Neural crest cell (in vitro differentiated cells): ENCODE results near the gene BUB3. TPM values are rescaled to one million over a fixed set of nuclear protein-coding genes. Genes with fewer than 3 reads are reported as not detected.
A peak's percentile ranks its signal among the peaks of the same experiment; 100 is the strongest.

ENCODE experiments used
- DNase-seq: peaks from one replicate; pipeline ENCODE4 v3.0.0; 2021; ENCODE audit warnings: low read depth, mixed read lengths, low spot score
- H3K27ac Mint-ChIP-seq: one replicate; pipeline ENCODE4 v1.8.0; 2021; ENCODE audit warnings: mild to moderate bottlenecking, mixed read lengths; ENCODE audit not compliant: unreplicated experiment
- H3K27me3 Mint-ChIP-seq: 2 replicates; pipeline ENCODE4 v1.8.0; 2021; ENCODE audit warnings: low read depth, mild to moderate bottlenecking, mixed read lengths
- H3K36me3 Mint-ChIP-seq: 2 replicates; pipeline ENCODE4 v1.8.0; 2021; ENCODE audit warnings: low read depth, mild to moderate bottlenecking, mixed read lengths
- H3K4me1 Mint-ChIP-seq: 2 replicates; pipeline ENCODE4 v1.8.0; 2021; ENCODE audit warnings: mixed read lengths
- H3K4me3 Mint-ChIP-seq: one replicate; pipeline ENCODE4 v1.8.0; 2021; ENCODE audit warnings: mild to moderate bottlenecking, mixed read lengths
- H3K9me3 Mint-ChIP-seq: 2 replicates; pipeline ENCODE4 v1.8.0; 2021; ENCODE audit warnings: mixed read lengths
- long read RNA-seq: library from polyadenylated mRNA; unstranded; transcript quantifications from one replicate; pipeline ENCODE4 v2.0.0, GENCODE V29; 2020
- total RNA-seq: library from RNA; stranded (reverse); gene quantifications from 2 replicates; pipeline ENCODE4 v1.2.1, GENCODE V29; 2021
- TF ChIP-seq, protein P1 (sequence below): fragments of 200-600 bp; sonication (generic); conservative IDR thresholded peaks from 2 replicates; pipeline ENCODE4 v1.5.0; 2021; ENCODE audit warnings: antibody characterized with exemption, mild to moderate bottlenecking

Gene BUB3
- 171 and 182 TPM in 2 replicates for total RNA-seq
- long read RNA-seq, full-length matches to known transcripts, result 398 of 509 reads
- long read RNA-seq, partial matches to known transcripts, result 96 of 509 reads
- long read RNA-seq, other reads (novel, unspliced or antisense), result 15 of 509 reads

- H3K27me3 Mint-ChIP-seq, result peaks cover 48% of the 10 kb centered on the region
- H3K9me3 Mint-ChIP-seq, result no peaks in the 10 kb centered on the region
- H3K4me3 Mint-ChIP-seq, result peak within 1 kb of the TSS; percentile 99
- H3K4me1 Mint-ChIP-seq, result peaks cover 44% of the 10 kb centered on the region
- DNase-seq, result peak; percentile 88
- H3K27ac Mint-ChIP-seq, result peak within 1 kb of the TSS; percentile 99
- peaks cover 15% of the 10 kb centered on the region for H3K36me3 Mint-ChIP-seq
- TF ChIP-seq, protein P1, sequence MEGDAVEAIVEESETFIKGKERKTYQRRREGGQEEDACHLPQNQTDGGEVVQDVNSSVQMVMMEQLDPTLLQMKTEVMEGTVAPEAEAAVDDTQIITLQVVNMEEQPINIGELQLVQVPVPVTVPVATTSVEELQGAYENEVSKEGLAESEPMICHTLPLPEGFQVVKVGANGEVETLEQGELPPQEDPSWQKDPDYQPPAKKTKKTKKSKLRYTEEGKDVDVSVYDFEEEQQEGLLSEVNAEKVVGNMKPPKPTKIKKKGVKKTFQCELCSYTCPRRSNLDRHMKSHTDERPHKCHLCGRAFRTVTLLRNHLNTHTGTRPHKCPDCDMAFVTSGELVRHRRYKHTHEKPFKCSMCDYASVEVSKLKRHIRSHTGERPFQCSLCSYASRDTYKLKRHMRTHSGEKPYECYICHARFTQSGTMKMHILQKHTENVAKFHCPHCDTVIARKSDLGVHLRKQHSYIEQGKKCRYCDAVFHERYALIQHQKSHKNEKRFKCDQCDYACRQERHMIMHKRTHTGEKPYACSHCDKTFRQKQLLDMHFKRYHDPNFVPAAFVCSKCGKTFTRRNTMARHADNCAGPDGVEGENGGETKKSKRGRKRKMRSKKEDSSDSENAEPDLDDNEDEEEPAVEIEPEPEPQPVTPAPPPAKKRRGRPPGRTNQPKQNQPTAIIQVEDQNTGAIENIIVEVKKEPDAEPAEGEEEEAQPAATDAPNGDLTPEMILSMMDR, result peak; percentile 16
Observed at GRCh38 chr10:123154092-123154710, at the start of gene BUB3. Gene BUB3 (plus strand): TSS chr10:123154402. CDS start chr10:123154918, 516 bp downstream.

- H3K4me3 Mint-ChIP-seq, result no peak overlapping the region
- no peaks in the 10 kb centered on the region for H3K36me3 Mint-ChIP-seq
- peaks cover 24% of the 10 kb centered on the region for H3K27me3 Mint-ChIP-seq
- TF ChIP-seq, protein P1, result no peak
- DNase-seq, result no peak
- no peaks in the 10 kb centered on the region for H3K9me3 Mint-ChIP-seq
- H3K4me1 Mint-ChIP-seq, result no peaks in the 10 kb centered on the region
- no peak overlapping the region for H3K27ac Mint-ChIP-seq
Observed at GRCh38 chr10:123109466-123109865, 44.7 kb upstream of the BUB3 start.

DNA sequence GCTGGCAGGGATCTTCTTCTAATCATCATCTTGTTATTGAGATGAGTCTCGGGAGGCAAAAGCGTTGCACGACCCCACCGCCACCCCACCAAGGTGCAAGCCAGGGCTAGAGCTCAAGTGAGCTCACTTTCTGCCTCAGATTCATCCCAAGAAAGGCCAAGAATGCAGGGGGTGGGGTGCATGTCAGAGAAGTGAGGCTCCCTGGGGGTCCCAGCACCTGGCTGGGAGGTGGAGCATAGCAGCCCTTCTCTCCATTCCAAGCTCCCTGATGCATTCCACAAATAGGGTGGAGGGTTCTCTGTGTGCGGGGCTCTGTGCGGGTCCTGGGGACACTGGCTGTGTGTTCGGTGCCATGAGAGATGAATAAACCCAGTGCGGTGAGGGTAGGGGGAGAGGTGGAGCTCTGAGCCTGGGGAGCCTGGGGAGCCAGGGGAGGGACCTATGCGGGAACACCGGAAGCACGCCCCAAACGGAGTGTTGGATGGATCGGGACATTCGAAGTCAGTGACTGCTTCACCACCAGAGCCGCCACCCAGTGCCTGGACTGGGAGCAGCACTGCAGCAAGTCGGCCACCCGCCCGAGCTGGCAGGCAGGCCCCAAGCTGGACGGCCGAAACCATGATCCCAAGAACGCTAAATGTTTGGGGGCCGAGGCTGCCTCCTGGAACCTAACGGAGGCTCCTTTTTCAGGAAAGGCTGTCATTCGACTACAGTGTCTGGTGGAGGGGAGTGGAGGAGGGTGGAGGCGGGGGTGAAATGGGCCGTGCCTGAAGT, 36.4 kb upstream of the BUB3 start:
- Mint-ChIP-seq H3K27me3 (peaks cover 66% of the 10 kb centered on the region), H3K27ac (no peak overlapping the region), H3K9me3 (no peaks in the 10 kb centered on the region), H3K36me3 (no peaks in the 10 kb centered on the region), H3K4me3 (no peak overlapping the region), H3K4me1 (no peaks in the 10 kb centered on the region)
- no peak for DNase-seq
- TF ChIP-seq, protein P1, result no peak

GRCh38 chr10:123119081-123119480, 35.1 kb upstream of the BUB3 start:
- H3K9me3 Mint-ChIP-seq, result no peaks in the 10 kb centered on the region
- no peak for DNase-seq
- no peaks in the 10 kb centered on the region for H3K4me1 Mint-ChIP-seq
- H3K27me3 Mint-ChIP-seq, result peaks cover 65% of the 10 kb centered on the region
- TF ChIP-seq, protein P1, result no peak
- H3K36me3 Mint-ChIP-seq, result no peaks in the 10 kb centered on the region
- no peak overlapping the region for H3K27ac Mint-ChIP-seq
- no peak overlapping the region for H3K4me3 Mint-ChIP-seq

GRCh38 chr10:123126246-123126645, 28.0 kb upstream of the BUB3 start:
- no peak overlapping the region for H3K4me3 Mint-ChIP-seq
- no peaks in the 10 kb centered on the region for H3K36me3 Mint-ChIP-seq
- H3K27ac Mint-ChIP-seq, result no peak overlapping the region
- TF ChIP-seq, protein P1, result no peak
- H3K9me3 Mint-ChIP-seq, result no peaks in the 10 kb centered on the region
- DNase-seq, result no peak
- no peaks in the 10 kb centered on the region for H3K4me1 Mint-ChIP-seq
- H3K27me3 Mint-ChIP-seq, result peaks cover 91% of the 10 kb centered on the region
